HL-60 (cell line): ENCODE data around the gene SLC2A9.

Source experiments
- DNase-seq, 2 experiments: peaks; one replicate each; pipeline ENCODE4 v3.0.0-alpha.2; 2010 to 2020; ENCODE audit warnings: low read depth in 1 of 2, low spot score in 1 of 2
- H3K27ac ChIP-seq: fragments of 250-450 bp; sonication (Bioruptor Pico); replicated peaks from 2 replicates; pipeline ENCODE4 v1.5.1; 2020; ENCODE audit warnings: mild to moderate bottlenecking, moderate library complexity
- H3K27me3 ChIP-seq: fragments of 250-450 bp; sonication (Bioruptor Pico); 2 replicates; pipeline ENCODE4 v1.5.1; 2021; ENCODE audit warnings: mild to moderate bottlenecking, moderate library complexity; ENCODE audit not compliant: insufficient read depth, poor library complexity, severe bottlenecking
- H3K4me3 ChIP-seq: replicated peaks from 2 replicates; pipeline ENCODE4 v1.5.1; 2011; ENCODE audit warnings: mild to moderate bottlenecking, control low read depth, low read length; ENCODE audit not compliant: insufficient read depth
- CTCF ChIP-seq: IDR thresholded peaks from one replicate; pipeline ENCODE4 v1.5.1; 2011; ENCODE audit warnings: low read length, control low read depth, inconsistent platforms; ENCODE audit not compliant: insufficient read depth
- GABPA ChIP-seq: IDR thresholded peaks from 2 replicates; pipeline ENCODE4 v1.6.1; 2012; ENCODE audit warnings: low read depth
- POLR2AphosphoS5 ChIP-seq: IDR thresholded peaks from 2 replicates; pipeline ENCODE4 v1.6.1; 2012; ENCODE audit warnings: low read depth
- REST ChIP-seq: IDR thresholded peaks from 2 replicates; pipeline ENCODE4 v1.6.1; 2012; ENCODE audit warnings: low read depth; ENCODE audit not compliant: insufficient replicate concordance
- SPI1 ChIP-seq: IDR thresholded peaks from 2 replicates; pipeline ENCODE4 v1.6.1; 2012; ENCODE audit warnings: low read depth, mild to moderate bottlenecking, borderline replicate concordance

The SLC2A9 gene

GRCh38 chr4:9927341-9928007 lies 93.8 kb downstream of the SLC2A9 start:
- Histone ChIP-seq H3K27me3 (no peaks in the 10 kb centered on the region), H3K4me3 (no peak overlapping the region), H3K27ac (no peak overlapping the region)
- TF ChIP-seq SPI1 = no peak
- TF ChIP-seq REST = no peak
- no peak for TF ChIP-seq GABPA
- TF ChIP-seq CTCF = no peak
- no peak for TF ChIP-seq POLR2AphosphoS5
- DNase-seq = no peak

- TF ChIP-seq SPI1 (no peak), POLR2AphosphoS5 (no peak), REST (no peak), GABPA (no peak), CTCF (no peak)
- Histone ChIP-seq H3K4me3 (no peak overlapping the region), H3K27ac (no peak overlapping the region), H3K27me3 (no peaks in the 10 kb centered on the region)
- DNase-seq = no peak
Observed at GRCh38 chr4:9926586-9926985, 94.7 kb downstream of the SLC2A9 start.

- H3K27ac ChIP-seq = no peak overlapping the region
- no peaks in the 10 kb centered on the region for H3K27me3 ChIP-seq
- H3K4me3 ChIP-seq = no peak overlapping the region
- DNase-seq = no peak
- TF ChIP-seq REST (no peak), CTCF (no peak), SPI1 (no peak), GABPA (no peak), POLR2AphosphoS5 (no peak)
Observed at GRCh38 chr4:9925750-9926439, 95.4 kb downstream of the SLC2A9 start.
